AG08395 (cell line): ENCODE measurements around the gene APPL2.
"Not testable (repeated sequence)": the region's sequence is repeated elsewhere in the genome, so short reads cannot be mapped to it uniquely, and the experiment has no call there.

ENCODE experiments used
- DNase-seq: peaks from one replicate; pipeline ENCODE4 v3.0.0; 2012; ENCODE audit warnings: mixed read lengths, low spot score

APPL2 gene

GRCh38 chr12:105235732-105236476 is at the start of gene APPL2:
Gene APPL2, minus strand, starts transcription at chr12:105236174. Its CDS starts 162 bp downstream, at chr12:105236012.
- peak; percentile 94 for DNase-seq

DNA sequence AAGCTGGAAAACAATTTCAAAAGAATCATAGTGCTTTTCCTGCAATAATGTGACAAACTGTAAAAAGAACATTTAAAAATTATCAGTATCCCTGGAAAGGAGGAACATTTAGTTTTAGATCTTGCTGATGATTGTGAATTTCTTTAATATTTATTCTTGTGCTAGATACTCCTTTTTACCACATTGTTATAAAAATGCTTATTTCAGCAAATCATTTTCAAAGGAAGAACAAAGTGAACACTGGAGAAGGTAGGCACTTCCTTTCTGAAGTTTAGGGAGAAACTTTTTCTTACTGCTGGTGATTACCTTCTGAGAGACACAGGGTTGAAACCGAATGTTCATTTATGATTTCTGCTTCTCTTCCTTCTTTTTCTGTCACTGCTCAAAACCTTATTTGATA is 49.4 kb upstream of the APPL2 start:
- no peak for DNase-seq

DNA sequence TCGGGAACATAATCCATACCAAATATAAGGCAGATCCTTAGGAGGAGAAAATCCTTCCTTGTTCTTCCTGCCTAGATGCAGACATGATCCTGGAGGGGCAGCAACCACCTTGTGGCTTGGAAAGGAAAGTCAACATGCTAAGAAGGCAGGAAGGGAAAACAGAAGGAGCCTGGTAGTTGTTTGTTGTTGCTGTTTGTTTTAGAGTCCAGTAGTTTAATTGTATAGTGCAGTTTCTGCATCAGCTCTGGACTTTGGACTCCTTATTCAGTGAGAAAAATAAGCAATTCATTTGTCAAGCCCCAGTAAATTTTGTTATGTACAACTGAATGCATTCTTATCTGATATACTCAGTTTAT is 45.7 kb upstream of the APPL2 start:
- DNase-seq, result no peak

DNA sequence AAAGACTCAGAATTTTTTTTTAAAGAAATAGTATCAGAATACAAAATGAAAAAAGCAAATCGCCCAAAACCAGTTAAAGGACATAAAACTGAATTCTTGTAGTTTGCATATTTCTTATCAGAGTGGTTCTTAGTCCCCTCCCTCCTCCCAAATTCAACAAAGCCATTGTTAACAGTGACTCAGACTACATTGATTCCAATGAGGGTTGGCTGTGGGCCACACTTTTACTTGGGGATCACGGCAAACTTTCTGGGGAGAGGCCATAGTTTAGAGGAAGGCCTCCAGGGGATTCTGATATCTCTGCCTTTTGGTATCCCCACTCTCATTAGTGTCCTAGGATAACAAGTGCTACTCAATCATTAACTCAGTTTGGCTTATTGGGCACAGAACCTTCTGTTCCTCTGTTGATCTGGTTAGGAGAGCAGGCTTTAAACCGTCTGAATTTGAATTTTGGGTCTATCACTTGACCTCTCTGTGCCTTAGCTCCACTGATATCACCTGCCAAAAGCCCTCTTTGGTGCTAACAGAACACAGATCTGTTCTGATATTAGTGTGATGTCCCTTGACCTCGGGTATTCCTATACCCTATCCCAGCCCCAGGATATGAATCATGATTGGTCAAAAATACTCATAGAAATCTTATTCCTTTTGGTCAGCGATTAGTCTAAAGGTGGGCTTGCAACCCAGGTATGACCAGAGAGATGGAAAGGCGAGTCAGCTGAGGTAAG is 45.2 kb upstream of the APPL2 start:
- DNase-seq, result no peak

GRCh38 chr12:105279460-105280056 is 43.6 kb upstream of the APPL2 start:
- no peak for DNase-seq

GRCh38 chr12:105278043-105278697 is 42.2 kb upstream of the APPL2 start:
- peak; percentile 55 for DNase-seq

GRCh38 chr12:105275997-105276733 is 40.2 kb upstream of the APPL2 start:
- DNase-seq, result no peak

DNA sequence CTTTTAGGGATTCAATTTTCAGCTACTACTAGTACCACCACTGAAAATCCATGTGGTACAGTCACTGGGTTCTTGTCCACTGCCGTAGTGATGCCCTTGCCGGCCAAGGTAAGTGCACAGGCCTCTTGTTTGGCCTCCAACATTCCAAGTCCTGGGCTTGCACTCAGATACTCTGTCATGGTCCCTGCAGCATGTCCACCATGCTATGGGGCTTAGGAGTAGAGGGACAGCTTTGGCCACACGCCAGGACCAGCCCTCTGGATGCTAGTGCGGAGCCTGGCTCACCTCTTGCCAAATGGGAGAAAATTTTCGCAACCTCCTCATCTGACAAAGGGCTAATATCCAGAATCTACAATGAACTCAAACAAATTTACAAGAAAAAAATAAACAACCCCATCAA is 38.6 kb upstream of the APPL2 start:
- DNase-seq, result no peak

DNA sequence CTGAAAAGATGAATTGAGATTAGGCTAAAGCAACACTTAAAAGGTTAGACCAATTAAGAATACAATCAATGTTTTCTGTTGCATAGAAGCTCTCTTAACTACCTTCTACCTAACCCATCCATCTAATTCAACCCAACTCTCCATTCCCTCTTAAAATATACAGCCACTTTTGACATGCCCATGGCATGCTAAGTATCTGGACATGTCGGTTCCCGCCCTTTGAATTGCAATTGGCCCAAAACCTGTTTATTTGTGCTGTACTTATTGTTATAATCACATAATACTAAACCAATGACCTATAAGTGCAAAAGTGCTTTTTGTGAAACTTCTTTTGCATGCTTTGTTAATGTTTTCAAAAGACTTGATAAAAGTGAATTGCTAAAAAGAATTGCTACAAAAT is 37.6 kb upstream of the APPL2 start:
- no peak for DNase-seq

GRCh38 chr12:105272814-105273416 is 36.9 kb upstream of the APPL2 start:
- DNase-seq, result no peak

DNA sequence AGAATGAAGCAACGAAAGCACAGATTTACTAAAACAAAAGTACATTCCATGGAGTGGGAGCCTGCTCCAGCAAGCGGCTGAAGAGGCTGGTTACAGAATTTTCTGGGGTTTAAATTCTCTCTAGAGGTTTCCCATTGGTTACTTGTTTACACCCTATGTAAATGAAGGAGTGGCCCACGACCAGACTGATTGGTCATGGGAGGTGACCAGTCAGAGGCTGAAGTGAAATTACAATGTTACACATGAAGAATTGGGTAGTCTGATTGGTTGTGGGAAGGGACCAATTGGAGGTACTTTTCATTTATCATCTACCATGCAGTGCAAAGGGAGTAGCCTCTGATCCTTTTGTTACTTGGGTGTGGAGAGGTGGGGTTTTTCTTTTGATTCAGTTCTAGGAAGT is 36.2 kb upstream of the APPL2 start:
- no peak for DNase-seq

- DNase-seq, result no peak
These were observed 35.4 kb upstream of the APPL2 start for GRCh38 chr12:105271364-105271763.

DNA sequence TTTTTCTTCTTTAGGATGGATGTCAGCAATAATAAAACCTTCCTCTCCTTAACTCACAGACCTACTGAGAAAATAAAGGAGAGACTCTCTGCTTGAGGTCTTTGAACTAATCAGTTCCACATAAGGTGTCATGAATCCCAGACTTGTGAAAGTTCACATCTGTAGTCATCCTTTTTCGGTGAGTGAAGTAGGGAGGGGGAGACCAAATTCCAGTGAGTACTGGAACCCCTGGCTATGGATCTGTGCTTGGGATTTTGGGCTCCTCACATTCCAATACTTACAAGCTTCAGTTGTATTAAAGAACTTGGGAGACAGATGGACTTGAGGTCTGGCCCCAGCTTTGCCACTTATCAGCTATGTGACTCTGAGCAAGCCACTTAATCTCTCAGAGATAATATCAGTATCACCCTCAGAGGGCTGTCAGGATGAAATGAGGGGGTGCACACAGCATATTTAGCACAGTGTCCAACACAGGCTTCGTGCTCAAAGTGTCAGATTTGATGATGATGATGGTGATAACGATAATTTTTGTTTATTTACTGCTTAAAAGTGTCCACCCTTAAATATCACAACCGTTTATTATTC is 34.8 kb upstream of the APPL2 start:
- DNase-seq, result no peak

- DNase-seq, result peak; percentile 18
These were observed 31.7 kb upstream of the APPL2 start for GRCh38 chr12:105267711-105268110.

DNA sequence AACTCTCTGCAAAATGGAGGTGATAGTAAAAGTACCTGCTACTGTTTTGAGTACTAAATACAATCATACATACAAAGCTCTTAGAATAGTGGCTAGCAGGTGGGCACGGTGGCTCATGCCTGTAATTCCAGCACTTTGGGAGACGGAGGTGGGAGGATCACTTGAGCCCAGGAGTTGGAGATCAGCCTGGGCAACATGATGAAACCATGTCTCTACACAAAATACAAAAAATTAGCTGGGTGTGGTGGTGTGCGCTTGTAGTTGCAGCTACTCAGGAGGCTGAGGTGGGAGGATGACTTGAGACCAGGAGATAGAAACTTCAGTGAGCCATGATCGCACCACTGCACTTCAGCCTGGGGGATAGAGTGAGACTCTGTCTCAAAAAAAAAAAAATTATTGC is 28.8 kb upstream of the APPL2 start:
- DNase-seq, result no peak

DNA sequence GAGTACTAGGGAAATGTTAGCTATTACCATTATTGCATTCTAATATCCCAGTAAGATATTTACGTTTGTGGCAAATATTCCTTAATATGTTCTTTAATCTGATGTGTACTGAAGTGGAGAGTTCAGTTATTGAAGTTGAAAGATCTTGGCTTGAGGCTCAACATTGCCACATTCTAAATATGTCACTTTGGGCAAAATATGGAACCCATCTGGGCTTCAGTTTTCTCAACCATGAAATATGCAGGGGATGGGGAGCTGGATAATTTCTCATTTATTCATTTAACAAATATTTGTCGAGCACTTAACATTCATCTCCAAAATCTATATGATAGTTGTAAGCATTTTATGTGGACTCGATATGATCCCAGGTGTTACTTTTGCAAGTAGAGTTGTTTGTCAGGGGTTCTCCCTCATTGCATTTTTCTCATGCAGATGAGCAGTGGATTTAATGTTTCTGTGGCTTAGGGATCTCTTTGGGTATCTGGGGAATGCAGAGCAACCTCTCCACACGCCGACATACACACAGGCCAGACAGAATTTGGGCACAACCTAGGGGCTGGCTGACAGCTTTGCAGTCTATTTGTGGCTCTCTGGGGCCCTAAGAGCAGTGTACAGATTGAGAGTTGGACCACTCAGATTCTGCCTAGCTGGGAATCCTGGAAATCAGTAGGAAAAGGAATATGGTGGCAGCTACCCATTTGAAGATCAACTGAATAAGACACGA is 26.6 kb upstream of the APPL2 start:
- DNase-seq, result peak; percentile 44

- no peak for DNase-seq
These were observed 25.0 kb upstream of the APPL2 start for GRCh38 chr12:105261010-105261409.

DNA sequence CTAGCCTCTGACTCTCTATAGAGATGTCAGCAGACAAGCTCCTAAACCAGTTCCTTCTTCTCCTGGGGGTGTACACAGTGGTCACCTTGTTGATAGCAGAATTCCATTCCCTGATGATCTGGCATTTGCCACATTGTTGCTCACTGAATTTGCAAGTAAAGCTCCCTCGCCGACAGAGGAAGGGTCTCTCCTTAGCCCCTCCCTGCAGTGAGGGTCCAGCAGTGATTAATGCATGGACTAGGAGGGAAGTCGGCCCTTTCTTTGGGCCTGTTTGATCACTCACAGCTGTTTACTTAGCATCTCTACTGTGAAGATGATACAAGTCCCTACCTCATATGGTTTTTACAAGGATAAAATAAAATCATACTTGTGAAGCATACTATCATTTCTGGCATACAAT is 23.3 kb upstream of the APPL2 start:
- no peak for DNase-seq

- peak; percentile 85 for DNase-seq
These were observed 21.4 kb upstream of the APPL2 start for GRCh38 chr12:105257321-105257728.

GRCh38 chr12:105256921-105257320 is 20.9 kb upstream of the APPL2 start:
- peak; percentile 67 for DNase-seq

GRCh38 chr12:105256431-105256830 is 20.5 kb upstream of the APPL2 start:
- not testable (repeated sequence) for DNase-seq
